ENCODE data around the gene STX16. TPM values are rescaled to one million over a fixed set of nuclear protein-coding genes. Genes with fewer than 3 reads are reported as not detected.
"Not testable (repeated sequence)": the region's sequence is repeated elsewhere in the genome, so short reads cannot be mapped to it uniquely, and the experiment has no call there.

The STX16 gene
- total and polyA plus RNA-seq, 8 donors = 17.9 to 67.0 (median 25.1) TPM

GRCh38 chr20:58721951-58722778 is 71.1 kb downstream of the STX16 start:
- ATAC-seq (peak in 1 of 4 donors; percentile 45), DNase-seq (peak in 1 of 6 donors; percentile 12), FAIRE-seq (no peak)
- Histone ChIP-seq H3K27me3 (no peaks in the 10 kb centered on the region), H3K4me3 (no peak overlapping the region), H3K27ac (no peak overlapping the region), H3K4me1 (no peaks in the 10 kb centered on the region), H3K9me3 (no peaks in the 10 kb centered on the region), H3K36me3 (no peaks in the 10 kb centered on the region)
- WGBS, 2 donors = 57 to 65% methylated on average over 22 of the region's 22 CpGs
- intact Hi-C loops (cut with DNase I) = no loop called here
- TF ChIP-seq, protein P1, sequence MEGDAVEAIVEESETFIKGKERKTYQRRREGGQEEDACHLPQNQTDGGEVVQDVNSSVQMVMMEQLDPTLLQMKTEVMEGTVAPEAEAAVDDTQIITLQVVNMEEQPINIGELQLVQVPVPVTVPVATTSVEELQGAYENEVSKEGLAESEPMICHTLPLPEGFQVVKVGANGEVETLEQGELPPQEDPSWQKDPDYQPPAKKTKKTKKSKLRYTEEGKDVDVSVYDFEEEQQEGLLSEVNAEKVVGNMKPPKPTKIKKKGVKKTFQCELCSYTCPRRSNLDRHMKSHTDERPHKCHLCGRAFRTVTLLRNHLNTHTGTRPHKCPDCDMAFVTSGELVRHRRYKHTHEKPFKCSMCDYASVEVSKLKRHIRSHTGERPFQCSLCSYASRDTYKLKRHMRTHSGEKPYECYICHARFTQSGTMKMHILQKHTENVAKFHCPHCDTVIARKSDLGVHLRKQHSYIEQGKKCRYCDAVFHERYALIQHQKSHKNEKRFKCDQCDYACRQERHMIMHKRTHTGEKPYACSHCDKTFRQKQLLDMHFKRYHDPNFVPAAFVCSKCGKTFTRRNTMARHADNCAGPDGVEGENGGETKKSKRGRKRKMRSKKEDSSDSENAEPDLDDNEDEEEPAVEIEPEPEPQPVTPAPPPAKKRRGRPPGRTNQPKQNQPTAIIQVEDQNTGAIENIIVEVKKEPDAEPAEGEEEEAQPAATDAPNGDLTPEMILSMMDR (IDR thresholded peaks at IDR 0.05) = no peak

DNA sequence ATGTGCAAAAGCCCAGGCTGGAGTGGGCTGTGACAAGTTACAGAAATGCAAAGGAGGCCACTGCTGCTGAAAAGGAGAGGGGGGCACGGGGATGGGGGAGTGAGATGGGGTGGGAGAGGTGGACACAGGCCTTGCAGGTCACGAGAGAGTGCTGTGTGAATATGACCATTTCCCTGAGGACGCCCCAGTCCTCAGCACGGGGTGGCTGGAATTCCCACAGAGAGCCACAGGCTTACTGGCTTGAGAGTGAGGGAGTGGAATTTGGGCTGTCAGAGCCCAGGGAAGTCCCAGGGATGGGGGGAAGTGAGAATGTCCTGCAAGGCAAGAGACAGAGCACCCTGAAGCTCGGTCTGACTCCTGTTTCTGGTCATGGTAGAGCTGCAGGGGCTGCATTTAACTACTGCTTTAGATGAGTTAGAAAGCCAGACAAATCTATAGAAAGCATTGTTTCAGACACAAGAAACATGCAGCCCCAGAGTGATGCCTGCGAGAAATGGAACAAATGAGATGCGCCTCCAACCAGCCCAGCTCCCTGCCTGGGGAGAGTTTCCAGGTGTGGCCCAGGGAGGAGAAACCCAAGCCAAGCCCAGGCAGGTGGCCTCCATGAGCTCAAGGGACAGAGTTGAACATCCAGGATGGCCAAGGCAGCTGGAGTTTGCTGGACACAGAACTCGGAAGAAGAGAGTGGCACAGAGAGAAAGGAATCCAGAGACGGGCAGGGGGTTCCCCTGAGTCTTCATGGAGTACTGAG is 72.0 kb downstream of the STX16 start:
- DNase-seq (peak in 2 of 6 donors; percentile 15 to 17), FAIRE-seq (no peak), ATAC-seq (no peak)
- WGBS, 2 donors = 57 to 63% methylated on average over 8 to 9 of the region's 9 CpGs
- intact Hi-C loops (cut with DNase I) = no loop called here
- no peak overlapping the region for H3K4me3 ChIP-seq
- no peaks in the 10 kb centered on the region for H3K9me3 ChIP-seq
- H3K27me3 ChIP-seq = no peaks in the 10 kb centered on the region
- TF ChIP-seq, protein P1 (IDR thresholded peaks at IDR 0.05) = no peak
- no peaks in the 10 kb centered on the region for H3K36me3 ChIP-seq
- H3K4me1 ChIP-seq = no peaks in the 10 kb centered on the region
- no peak overlapping the region for H3K27ac ChIP-seq

- Histone ChIP-seq H3K36me3 (no peaks in the 10 kb centered on the region), H3K4me3 (no peak overlapping the region), H3K9me3 (no peaks in the 10 kb centered on the region), H3K27ac (no peak overlapping the region), H3K27me3 (no peaks in the 10 kb centered on the region), H3K4me1 (no peaks in the 10 kb centered on the region)
- TF ChIP-seq, protein P1 (IDR thresholded peaks at IDR 0.05) = no peak
- ATAC-seq = no peak
- intact Hi-C loops (cut with DNase I) = no loop called here
- peak in 2 of 6 donors; percentile 9 to 21 for DNase-seq
- FAIRE-seq = no peak
- 85 to 90% methylated on average over 3 of the region's 3 CpGs for WGBS, 2 donors
These were observed 72.5 kb downstream of the STX16 start for GRCh38 chr20:58723628-58723984.

DNA sequence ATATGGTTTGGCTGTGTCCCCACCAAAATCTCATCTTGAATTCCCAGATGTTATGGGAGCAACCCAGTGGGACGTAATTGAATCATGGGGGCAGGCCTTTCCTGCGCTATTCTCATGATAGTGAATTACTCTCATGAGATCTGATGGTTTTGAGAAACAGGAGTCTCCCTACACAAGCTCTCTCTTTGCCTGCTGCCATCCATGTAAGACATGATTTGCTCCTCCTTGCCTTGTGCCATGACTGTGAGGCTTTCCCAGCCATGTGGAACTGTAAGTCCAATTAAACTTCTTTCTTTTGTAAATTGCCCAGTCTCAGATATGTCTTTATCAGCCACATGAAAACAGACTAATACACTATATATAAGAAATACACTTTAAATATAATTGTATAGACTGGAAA is 75.1 kb downstream of the STX16 start:
- ATAC-seq; H3K4me1 ChIP-seq; DNase-seq; H3K27me3 ChIP-seq; H3K4me3 ChIP-seq; intact Hi-C loops (cut with DNase I); H3K36me3 ChIP-seq; H3K9me3 ChIP-seq; FAIRE-seq; H3K27ac ChIP-seq: not testable (repeated sequence)
- WGBS, 2 donors = 60 to 84% methylated on average over 2 of the region's 2 CpGs

Other genes starting within 250 kb of the STX16 start
- gene APCDD1L, start 135.9 kb upstream of the STX16 start, total RNA-seq = under 1 TPM; 0.16 to 0.62 (median 0.32) TPM
- 1 to 10 TPM in 1 of 2 donors, under 1 TPM in 1; 0.27 to 1.8 TPM for gene APCDD1L, start 135.9 kb upstream of the STX16 start, polyA plus RNA-seq
- 10 to 100 TPM; 12.4 to 18.1 (median 17.3) TPM for gene NPEPL1, start 41.5 kb downstream of the STX16 start, total RNA-seq
- 10 to 100 TPM; 73.8 to 77.8 TPM for gene NPEPL1, start 41.5 kb downstream of the STX16 start, polyA plus RNA-seq
- gene GNAS-AS1, start 199.6 kb downstream of the STX16 start, total RNA-seq = under 1 TPM; 0.47 to 0.84 (median 0.53) TPM
- 1 to 10 TPM in 1 of 2 donors, under 1 TPM in 1; 0.68 to 2.8 TPM for gene GNAS-AS1, start 199.6 kb downstream of the STX16 start, polyA plus RNA-seq
- gene GNAS, start 201.4 kb downstream of the STX16 start, total RNA-seq = 100 to 1,000 TPM; 349 to 850 (median 535) TPM
- gene GNAS, start 201.4 kb downstream of the STX16 start, polyA plus RNA-seq = 1,000 to 10,000 TPM; 1,207 to 2,220 TPM